Stimulated activated CD8-positive, alpha-beta memory T cell treated with anti-CD3 and anti-CD28 coated beads, Interleukin-2, amount 100 ng/mL, for 48 hours (primary cell): ENCODE data around the gene UNC5A.
A peak's percentile ranks its signal among the peaks of the same experiment; 100 is the strongest.

Source experiments
- DNase-seq, 2 donors: peaks; one replicate each; pipeline ENCODE4 v3.0.0-alpha.2; 2020; ENCODE audit warnings: low read depth in 2 of 2

Gene UNC5A

DNA sequence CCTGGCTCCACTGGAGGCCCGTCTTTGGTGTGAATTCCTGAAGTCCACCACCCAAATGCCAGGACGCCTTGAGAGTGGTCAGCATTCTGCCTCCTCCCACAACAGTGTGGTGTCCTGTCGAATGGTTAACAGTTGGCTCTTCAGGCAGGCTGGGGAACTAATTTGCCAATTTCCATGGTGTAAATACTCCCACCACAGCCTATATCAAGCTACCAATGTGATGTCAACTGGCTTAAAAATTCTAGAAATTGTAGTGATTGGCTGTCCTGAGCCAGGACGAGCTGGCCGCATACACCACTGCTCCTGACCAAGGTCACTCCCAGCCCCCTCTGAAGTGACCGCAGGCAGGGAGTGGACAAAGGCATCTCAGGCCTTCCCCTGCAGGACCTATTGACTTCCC is 11.1 kb downstream of the UNC5A start:
- DNase-seq = no peak

- no peak for DNase-seq
These were observed 11.9 kb downstream of the UNC5A start for GRCh38 chr5:176822041-176822792.

GRCh38 chr5:176822793-176823481 is 12.6 kb downstream of the UNC5A start:
- DNase-seq = no peak

DNA sequence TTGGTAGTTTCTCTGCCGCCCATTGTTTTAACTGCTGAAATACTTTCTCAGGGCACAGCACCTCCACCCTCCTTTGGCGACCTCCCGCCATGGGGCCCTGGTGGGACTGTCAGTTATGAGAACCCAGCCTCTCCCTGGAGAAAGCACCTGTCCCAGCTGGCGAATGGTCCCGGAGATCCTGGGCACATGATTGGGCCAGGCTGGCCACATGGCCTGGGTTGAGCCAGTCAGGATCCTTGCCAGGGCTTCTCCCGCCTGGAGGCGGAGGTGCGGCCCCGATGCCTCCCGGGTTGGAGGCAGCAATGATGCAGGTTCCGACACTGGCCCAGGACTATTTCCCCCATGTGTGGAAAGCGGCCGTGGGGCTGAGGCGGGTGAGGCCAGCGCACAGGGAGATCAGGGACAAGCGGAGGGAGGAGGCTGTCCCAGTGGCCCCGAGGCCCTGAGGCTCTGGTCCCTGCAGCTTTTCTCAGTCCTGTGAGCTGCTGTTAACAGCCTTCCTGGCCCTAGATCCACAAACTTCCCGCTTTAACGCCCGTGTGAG is 13.6 kb downstream of the UNC5A start:
- DNase-seq = no peak

DNA sequence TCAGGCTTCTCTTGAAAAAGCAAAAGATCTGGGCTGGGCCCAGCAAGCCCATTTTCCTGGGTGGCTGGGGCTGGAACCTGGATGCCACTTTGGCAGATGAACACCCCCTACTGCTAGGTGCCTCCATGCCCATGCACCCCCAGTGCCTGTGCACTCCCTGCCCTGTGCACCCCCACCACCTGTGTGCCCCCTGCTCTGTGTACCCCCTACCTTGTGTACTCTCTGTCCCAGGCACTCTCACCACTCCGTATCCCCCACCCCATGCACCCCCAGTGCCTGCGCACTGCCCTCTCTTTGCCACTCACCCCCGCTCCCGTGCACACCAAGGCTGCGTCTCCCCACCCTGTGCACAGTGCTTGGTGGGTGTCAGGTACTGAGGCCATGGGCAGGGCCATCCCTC is 14.2 kb downstream of the UNC5A start:
- no peak for DNase-seq

DNA sequence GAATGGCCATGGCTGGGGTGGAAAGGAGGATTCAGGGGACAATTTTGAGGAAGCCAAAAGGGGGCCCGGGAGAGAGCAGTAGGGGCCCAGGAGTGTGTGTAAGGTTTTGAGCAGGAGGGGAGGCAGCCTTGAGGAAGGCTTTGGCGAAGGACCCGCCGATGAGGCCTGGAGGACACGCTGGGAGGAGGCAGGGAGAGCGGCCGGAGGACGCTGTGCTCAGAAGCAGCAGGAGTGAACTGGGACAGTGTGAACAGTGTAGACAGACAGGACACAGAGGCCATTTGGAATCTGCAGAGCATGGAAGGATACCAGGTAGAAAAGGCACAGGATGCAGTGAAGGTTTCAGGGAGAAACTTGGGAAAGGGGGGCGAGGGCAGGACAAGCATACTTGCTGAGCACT is 14.9 kb downstream of the UNC5A start:
- no peak for DNase-seq

GRCh38 chr5:176825957-176826356 is 15.6 kb downstream of the UNC5A start:
- DNase-seq = no peak

- no peak for DNase-seq
These were observed 17.5 kb downstream of the UNC5A start for GRCh38 chr5:176827736-176828414.

DNA sequence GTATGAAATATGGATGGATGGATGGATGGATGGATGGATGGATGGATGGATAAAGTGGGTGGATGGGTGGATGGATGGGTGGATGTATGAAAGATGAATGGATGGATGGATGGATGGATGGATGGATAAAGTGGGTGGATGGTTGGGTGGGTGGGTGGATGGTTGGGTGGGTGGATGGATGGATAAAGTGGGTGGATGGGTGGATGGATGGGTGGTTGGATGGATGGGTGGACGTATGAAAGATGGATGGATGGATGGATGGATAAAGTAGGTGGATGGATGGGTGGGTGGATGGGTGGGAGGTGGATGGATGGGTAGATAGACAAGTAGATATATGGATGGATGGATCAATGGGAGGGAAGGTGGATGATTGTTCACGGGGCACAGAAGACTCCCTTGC is 19.0 kb downstream of the UNC5A start:
- DNase-seq = no peak

DNA sequence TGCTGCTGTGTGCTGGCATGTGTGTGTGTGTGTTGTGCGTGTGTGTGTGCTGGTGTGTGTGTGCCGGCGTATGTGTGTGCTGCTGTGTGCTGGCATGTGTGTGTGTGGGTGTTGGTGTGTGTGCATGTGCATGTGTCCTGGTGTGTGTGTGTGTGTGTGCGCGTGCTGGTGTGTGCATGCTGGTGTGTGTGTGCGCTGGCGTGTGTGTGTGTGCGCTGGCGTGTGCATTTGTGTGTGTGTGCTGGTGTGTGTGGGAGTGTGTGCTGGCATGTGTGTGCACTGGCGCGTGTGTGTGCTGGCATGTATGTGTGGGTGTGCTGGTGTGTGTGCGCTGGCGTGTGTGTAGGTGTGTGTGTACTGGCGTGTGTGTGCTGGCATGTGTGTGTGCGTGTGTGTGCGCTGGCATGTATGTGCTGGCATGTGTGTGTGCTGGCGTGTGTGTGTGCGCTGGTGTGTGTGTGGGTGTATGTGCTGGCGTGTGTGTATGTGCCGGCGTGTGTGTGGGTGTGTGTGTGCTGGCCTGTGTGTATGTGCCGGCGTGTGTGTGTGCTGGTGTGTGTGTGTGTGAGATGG is 20.1 kb downstream of the UNC5A start:
- no peak for DNase-seq

DNA sequence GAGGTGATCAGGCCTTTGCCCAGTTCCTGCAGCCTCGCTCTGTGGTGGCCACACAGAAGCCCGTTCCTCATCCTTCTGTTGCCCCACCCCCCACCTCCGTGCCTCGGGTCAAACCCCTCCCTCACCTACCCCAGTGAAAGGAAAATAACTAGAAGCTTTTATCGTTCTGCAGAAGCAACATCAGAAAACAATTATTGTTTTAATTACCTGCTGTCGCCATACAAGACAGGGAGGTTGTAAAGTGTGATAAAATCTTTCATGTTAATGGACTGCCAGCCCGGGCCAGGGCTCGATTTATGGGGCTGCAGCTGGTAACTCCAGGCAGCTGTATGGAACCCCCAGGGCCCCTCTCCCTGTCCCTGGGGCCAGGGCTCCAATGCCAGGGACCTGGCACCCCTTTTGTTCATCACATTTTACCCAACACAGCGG is 20.6 kb downstream of the UNC5A start:
- no peak for DNase-seq

DNA sequence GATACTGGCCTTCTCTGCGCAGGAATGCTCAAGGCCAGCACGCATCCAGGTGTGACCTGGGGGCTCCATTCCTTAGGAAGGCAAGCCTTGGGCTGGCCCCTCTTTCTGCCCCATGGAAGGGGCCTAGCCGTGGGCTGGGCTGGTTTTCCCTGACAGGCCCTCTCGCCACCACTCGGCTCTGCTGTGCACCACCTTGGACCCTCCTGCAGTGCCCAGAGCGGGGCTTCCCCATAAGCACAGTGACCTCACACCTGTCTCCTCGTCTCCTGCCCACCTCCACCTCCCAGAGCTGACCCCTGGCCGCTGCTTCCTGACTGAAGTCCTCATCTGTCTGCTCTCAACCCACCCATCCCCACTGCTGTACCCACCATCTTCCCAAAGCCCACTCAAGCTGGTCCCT is 21.1 kb downstream of the UNC5A start:
- DNase-seq = no peak

DNA sequence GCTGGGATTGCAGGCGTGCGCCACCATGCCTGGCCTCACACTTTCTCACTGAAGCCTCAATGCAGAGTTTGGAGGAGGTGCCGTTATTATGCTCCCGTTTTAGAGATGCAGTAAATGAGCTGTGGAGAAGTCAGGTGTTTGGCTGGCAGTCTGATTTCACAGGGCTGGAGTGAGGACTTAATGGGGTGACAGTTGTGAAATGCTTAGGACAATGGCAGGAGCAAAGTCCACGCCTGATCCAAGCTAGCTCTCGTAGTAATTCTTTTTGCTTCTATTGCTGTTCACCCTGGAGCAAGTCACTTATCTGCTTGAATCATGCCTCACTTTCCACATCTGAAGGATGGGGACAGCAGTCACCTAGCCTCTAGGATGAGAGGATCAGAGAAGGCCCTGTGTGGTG is 21.8 kb downstream of the UNC5A start:
- DNase-seq = no peak

- no peak for DNase-seq
These were observed 22.9 kb downstream of the UNC5A start for GRCh38 chr5:176833286-176833685.

DNA sequence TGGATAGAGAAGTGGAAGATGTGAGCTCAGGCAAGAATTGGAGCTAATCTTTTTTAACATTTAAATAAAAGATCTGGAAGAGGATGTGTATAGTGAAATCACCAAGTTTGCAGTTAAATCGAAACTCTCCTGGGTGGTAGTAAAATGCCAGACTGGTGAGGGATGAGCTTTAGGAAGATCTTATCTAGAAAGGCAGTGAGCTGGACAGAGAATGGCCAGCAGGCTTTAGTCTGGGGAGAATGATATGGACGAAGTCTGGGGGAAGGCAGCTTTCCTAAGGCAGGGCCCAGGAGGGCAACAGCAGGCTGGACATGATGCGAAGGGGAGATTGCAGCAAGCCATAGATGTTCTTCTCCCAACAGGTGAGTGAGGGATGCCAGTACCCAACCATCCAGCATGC is 25.6 kb downstream of the UNC5A start:
- no peak for DNase-seq

DNA sequence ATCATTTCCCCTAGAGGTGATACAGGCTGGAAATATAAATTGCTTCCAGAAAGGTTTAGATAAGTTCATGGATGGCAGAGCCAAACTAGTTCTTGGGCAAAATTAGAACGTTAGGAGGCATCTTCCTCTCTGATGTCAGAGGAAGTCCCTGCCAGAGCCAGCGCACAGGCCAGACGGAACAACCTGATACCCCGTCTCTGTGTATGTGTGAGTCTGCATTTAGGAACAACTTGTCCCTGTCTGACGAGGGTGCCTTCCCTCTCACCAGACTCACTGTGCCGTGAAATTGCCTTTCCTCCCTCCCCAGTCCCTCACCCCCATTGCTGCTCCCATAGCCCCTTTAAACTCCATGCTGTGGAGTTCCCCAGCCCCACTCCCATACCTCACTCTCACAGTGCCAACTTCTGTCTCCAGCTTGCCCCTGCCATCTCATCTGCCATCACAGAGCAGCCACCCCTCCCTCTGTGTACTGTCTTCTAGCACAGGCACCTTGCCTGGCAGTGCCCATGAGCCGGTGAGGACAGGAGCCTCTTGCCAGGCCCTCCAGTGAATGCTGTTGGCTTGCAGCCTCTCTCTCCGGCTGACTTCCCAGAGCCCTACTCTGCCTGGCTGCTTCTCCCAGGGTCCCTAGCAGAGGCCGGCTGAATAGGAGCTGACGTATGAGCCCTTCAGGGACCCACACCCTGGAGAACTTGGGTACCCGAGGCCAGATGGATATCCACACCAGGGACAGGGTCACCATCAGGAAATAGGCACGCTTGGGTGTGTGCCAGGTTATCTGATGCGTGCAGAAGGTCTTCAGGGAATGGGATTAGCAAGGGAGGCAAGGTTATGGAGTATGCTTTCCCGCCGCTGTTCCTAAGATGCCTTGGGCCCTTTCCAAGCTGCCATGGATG is 26.7 kb downstream of the UNC5A start:
- no peak for DNase-seq

GRCh38 chr5:176837707-176838115 is 27.4 kb downstream of the UNC5A start:
- peak; percentile 65 to 75 for DNase-seq

- no peak for DNase-seq
These were observed 33.3 kb downstream of the UNC5A start for GRCh38 chr5:176843673-176844072.

GRCh38 chr5:176844281-176844680 is 33.9 kb downstream of the UNC5A start:
- DNase-seq = no peak

DNA sequence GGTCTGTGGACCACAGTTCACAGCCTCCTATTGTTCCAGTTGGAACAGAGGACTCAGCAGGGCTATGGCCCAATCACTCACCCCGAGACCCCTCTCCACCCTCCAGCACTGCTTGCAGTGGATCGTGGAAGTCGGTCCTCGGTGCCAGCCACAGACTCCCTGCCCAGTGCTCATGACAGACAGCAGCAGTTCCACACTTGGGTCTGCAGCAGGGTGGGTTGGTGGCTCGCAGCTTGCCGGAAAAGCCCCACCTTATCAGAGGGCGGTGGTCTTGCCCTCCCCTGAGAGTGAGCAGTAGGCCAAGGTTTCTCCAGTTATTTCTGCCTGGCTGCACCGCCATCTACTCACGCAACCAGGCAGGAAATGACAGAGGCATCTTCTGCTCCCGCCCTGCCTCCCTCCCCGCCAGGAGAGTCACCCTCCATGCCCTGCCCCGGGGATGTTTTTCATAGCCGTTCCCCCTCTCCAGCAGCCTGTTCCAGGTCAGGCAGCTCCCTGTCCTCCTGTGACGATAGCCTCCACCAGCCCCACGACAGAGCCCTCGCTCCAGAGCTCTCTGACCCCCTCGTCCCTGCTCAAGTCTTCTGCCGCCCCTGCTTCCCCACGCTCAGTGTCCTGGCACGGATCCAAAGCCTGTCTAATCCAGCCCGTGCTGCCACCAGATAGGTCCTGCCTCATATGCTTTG is 34.5 kb downstream of the UNC5A start:
- no peak for DNase-seq

DNA sequence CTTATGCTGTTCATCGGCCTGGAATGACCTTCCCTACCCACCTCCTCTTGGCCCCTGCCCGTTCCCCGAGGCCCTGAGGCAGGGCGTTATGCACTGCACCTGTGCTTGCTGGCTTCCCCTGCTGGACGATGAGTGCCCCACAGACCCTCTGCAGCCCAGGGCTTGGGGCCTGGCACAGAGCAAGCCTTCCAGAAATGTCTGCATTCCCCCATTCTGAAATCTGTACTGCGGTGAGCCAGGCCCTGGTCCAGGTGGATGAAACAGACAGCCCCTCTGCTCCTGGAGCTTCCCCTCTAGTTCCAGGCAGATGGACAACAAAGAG is 35.0 kb downstream of the UNC5A start:
- no peak for DNase-seq
